Muscle of back (tissue), 13 donors: ENCODE results near the gene SH2D5. TPM values are rescaled to one million over a fixed set of nuclear protein-coding genes. Genes with fewer than 3 reads are reported as not detected.

Experiments
- DNase-seq, 3 donors: peaks; one replicate each; pipeline versions ENCODE4 v3.0.0 to v3.0.0-alpha.2; 2013
- long read RNA-seq, 9 donors: transcript quantifications; one replicate each; lab custom pipeline, GENCODE V29; 2026
- polyA plus RNA-seq, 10 donors: library from polyadenylated mRNA; unstranded; fragments of 120-200 nt; gene quantifications; one replicate each; pipeline ENCODE4 v1.2.1, GENCODE V29; 2013; ENCODE audit not compliant: insufficient read length in 10 of 10

SH2D5 gene
- polyA plus RNA-seq, result under 1 TPM in 9 of 10 donors, not detected in 1; 0.17 to 0.54 (median 0.33) TPM
- long read RNA-seq, donor 1, result 0 reads
- long read RNA-seq, donor 2, result 0 reads
- long read RNA-seq, donor 3, result 0 reads
- long read RNA-seq, donor 4, result 0 reads
- long read RNA-seq, donor 5, result 0 reads
- long read RNA-seq, donor 6, result 0 reads
- long read RNA-seq, donor 7, result 0 reads
- long read RNA-seq, donor 8, result 0 reads
- long read RNA-seq, donor 9, result 0 reads

DNA sequence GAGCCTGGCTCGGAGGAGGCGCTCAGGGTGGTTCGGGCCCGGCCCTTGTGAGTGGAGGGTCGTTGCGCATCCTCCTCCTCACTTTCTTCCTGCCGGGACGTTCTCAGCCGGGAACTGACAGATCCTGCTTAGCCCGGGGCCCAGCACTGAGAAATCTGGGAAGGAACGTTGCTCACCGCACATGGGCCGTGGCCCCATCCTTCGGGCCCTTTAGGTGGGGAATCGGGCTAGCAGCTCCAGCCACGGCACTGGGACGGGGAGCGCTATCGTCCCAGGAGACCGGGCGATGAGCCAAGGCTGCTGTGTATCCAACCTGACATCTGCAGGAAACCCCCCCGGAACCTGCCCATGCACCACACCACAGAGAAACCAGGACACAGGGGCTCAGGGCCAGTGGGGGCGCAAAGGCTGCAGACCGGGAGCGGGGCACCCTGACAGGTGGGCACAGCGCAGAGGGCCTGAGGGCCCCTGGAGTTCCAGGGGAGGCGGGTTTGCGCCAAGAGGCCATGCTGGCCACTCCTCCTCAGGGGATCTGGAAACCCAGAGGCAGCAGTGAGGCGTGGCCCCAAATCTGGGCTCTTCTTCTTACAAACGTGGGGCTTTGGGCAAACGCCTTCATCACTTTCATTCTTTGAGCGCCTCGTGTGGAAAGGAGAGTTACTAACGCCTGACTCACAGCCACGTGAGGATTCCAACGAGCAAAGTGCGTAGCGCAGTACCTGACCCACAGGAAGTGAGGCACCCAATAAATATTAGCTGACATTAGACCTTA, at the start of gene SH2D5:
Gene SH2D5 (minus strand): TSS at position 116 of the 772 bp plus-strand sequence. CDS start 4,659 bp downstream, outside the sequence.
- DNase-seq, result peak; percentile 47 to 91 (median 81)

GRCh38 chr1:20775700-20776099, 43.2 kb upstream of the SH2D5 start:
- no peak for DNase-seq

- DNase-seq, result no peak
These were observed 39.3 kb upstream of the SH2D5 start for GRCh38 chr1:20771780-20772179.

DNA sequence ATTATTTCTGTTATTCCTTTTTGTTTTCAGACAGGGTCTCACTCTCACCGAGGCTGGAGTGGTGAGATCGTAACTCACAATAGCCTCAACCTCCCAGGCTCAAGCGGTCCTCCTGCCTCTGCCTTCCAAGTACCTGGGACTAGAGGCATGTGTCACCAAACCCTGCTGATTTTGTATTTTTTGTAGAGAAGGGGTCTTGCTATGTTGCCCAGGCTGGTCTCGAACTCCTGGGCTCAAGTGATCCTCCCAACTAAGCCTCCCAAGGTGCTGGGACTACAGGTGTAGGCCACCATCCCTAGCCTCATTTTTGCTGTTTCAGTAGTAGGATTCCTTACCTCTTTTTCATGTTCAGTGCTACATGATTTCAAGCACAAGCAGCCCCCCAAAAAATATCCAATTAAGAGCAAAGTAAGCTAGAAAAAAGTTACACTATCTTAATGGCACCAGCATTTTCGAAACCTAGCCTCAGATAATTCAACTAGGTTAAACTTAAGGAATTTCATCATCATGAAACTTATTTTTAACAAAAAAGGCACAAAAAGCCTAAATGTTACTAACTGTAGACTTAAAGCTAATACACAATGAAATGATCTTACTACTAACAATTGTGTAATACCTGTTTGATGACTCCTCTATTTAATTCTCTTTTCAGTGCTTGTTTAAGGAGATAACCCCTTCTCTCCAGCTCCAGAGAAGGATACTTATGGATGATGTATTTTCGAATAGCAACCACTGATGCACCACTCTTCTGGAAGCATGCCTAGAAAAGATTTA, 38.0 kb upstream of the SH2D5 start:
- no peak for DNase-seq

DNA sequence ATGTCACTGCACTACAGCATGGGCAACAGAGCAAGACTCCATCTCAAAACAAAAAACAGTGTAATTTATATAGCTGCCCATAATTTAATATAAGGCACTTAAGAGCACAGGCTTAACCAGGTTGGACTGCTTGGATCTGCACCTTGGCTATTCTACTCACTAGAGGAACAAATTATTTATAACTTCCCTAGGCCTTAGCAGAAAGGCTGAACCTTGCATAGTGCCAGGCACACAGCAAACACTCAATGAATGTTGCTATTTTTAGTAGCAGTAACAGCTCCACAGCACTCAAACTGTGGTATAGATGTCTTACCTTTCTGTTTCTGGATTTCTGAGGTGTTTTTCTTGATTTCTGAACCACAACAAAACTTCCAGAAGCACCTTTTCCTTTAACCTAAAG, 34.8 kb upstream of the SH2D5 start:
- DNase-seq, result no peak

GRCh38 chr1:20763417-20763816, 30.9 kb upstream of the SH2D5 start:
- no peak for DNase-seq

DNA sequence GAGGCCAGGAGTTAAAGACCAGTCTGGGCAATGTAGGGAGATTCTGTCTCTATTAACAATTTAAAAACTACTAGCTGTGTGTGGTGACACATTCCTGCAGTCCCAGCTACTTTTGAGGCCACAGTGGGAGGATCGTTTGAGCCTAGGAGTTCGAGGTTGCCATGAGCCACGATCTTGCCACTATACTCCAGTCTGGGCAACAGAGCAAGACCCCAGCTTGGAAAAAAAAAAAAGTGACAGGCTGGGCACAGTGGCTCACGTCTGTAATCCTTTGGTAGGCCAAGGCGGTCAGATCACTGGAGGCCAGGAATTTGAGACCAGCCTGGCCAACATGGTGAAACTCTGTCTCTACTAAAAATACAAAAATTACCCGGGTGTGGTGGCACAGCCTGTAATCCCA, 27.8 kb upstream of the SH2D5 start:
- DNase-seq, result no peak

GRCh38 chr1:20753589-20753988, 21.1 kb upstream of the SH2D5 start:
- DNase-seq, result no peak

DNA sequence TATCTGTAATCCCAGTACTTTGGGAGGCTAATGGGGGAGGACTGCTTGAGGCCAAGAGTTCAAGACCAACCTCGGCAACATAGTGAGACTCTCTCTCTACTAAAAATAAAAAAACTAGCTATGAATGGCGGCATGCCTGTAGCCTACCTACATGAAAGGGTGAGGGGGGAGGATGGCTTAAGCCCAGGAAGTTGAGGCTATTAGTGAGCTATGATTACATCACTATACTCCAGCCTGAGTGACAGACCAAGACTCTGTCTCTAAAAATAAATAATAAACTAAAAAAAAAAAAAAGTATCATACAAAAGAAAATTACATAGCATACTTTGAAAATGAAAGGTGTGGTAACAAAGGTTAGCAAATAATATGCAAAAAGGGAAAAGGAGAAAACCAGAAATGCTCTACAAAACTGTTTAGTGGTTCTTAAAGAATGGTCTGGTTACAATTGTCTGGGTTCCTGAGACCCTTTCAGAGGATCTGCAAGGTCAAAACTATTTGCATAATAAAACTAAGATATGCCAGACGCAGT, 19.0 kb upstream of the SH2D5 start:
- no peak for DNase-seq

GRCh38 chr1:20742671-20743070, 10.2 kb upstream of the SH2D5 start:
- DNase-seq, result no peak

- DNase-seq, result no peak
These were observed 8.3 kb upstream of the SH2D5 start for GRCh38 chr1:20740781-20741180.

DNA sequence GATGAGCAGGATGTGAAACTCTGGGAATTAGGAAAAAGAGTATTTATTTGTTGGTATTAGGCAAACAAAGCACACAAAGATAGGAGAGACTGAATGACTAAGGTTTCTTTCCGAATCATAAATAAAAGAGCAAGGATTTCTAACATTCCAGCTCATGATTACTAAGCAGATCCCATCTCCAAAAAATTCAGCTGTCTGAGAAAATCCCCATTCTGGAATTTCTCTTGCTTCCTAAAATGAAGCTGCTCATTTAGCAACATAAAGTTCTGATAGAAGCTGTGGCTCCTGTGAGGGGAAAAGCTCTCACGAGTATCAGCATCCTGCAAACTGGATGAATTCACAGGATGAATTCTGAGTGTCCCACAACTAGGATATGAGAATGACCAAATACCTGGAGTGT, 6.7 kb upstream of the SH2D5 start:
- DNase-seq, result peak in 1 of 3 donors; percentile 28

GRCh38 chr1:20735581-20736111, 3.1 kb upstream of the SH2D5 start:
- no peak for DNase-seq

- no peak for DNase-seq
These were observed 965 bp upstream of the SH2D5 start for GRCh38 chr1:20733360-20733975.

DNA sequence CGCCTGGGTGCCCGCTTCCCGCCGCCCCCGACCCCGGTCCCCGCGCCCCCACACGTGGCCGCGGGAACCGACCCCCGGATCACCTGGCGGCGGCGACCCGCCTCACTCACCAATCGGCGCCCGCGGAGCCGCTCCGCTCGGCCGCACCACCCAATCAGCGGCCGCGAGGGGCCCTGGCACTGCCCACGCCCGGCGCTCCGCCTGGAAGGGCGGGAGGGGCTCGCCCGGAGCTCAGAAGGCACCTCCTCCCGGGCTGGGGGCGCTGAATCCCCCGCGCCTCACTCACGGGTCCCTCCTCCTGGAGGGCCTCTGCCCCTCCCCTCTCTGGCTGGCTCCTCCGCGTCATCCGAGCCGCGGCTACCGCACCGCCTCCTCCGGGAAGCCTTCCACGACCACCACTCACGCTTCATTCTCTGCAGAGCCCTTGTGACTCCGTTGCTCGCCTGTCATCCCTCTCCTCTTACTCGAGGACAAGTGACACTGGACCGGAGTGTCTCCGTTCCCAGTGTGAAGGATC, 374 bp downstream of the SH2D5 start:
- DNase-seq, result peak; percentile 36 to 68 (median 44)

GRCh38 chr1:20731057-20731991, 1.2 kb downstream of the SH2D5 start:
- no peak for DNase-seq

DNA sequence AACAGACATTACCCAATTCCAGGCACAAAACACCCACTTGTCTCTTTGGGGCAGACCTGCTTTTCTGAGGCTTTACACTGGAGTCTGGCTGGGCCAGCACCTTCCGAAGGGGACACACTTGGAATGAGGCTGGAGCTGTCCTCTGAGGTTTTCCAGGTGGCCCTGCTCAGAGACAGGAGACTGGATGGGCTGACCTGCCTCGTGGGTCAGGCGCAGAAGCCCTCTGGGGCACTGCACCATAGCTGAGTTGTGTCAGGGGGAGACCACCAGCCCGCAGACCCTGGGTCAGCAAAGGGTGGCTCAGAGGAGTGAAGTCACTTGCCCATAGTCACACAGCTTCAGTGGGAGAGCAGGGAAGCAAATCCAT, 1.8 kb downstream of the SH2D5 start:
- DNase-seq, result no peak

- no peak for DNase-seq
These were observed 2.4 kb downstream of the SH2D5 start for GRCh38 chr1:20729990-20730689.

DNA sequence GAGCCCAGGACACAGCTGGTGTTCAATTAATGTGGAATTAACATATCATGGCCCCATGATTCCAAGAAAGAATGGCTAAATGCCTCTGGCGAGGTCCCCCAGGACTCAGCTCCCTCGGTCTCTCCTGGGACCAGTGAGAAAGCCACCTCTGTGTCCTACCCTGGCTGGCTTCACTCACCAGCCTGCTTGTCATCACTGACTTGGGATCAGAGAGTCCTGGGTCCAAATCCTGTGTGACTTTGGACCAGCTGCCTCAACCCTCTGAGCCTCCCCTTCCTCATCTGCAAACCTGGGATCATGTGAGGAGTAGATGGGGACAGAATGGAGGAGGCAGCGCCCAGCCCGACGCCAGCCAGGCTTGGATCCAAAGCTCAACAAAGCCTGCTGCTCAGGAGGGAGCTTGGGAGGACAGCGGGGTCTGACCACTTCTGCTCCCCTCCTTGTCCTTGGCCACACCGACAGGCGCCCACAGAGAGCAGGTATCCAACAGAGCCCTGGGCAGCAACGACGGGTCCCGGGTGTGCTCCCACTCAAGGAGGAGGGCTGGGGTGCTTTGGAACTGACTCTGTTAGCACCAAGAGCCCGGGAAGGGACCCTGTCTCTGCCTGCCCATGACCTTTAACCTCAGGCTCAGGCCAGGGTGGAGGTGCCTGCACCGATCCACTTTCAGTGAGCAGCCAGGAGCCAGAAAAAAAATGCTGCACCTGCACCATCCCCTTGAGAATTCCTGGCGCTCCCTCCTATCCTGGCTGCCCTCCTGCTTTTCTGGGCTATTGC, 3.2 kb downstream of the SH2D5 start:
- no peak for DNase-seq
